Activated naive CD4-positive, alpha-beta T cell treated with anti-CD3 and anti-CD28 coated beads, Interleukin-2, amount 50 U/mL, for 24 hours (primary cell): ENCODE results near the gene TRIM3.

ENCODE experiments used
- H3K27ac Mint-ChIP-seq: one replicate; pipeline ENCODE4 v1.8.0; 2021; ENCODE audit warnings: mild to moderate bottlenecking, mixed read lengths
- H3K27me3 Mint-ChIP-seq: one replicate; pipeline ENCODE4 v1.8.0; 2021; ENCODE audit warnings: mixed read lengths
- H3K36me3 Mint-ChIP-seq: one replicate; pipeline ENCODE4 v1.8.0; 2021; ENCODE audit warnings: mixed read lengths
- H3K4me1 Mint-ChIP-seq: one replicate; pipeline ENCODE4 v1.8.0; 2021; ENCODE audit warnings: mixed read lengths
- H3K4me3 Mint-ChIP-seq: one replicate; pipeline ENCODE4 v1.8.0; 2021; ENCODE audit warnings: mild to moderate bottlenecking, mixed read lengths
- H3K9me3 Mint-ChIP-seq: one replicate; pipeline ENCODE4 v1.8.0; 2021; ENCODE audit warnings: mixed read lengths

The TRIM3 gene

GRCh38 chr11:6458352-6459098 lies 15.2 kb downstream of the TRIM3 start:
- Mint-ChIP-seq H3K9me3 (no peaks in the 10 kb centered on the region), H3K36me3 (peaks cover 5% of the 10 kb centered on the region), H3K27me3 (no peaks in the 10 kb centered on the region), H3K27ac (no peak overlapping the region), H3K4me1 (no peaks in the 10 kb centered on the region), H3K4me3 (no peak overlapping the region)

GRCh38 chr11:6457581-6458320 lies 16.0 kb downstream of the TRIM3 start:
- no peaks in the 10 kb centered on the region for H3K9me3 Mint-ChIP-seq
- no peaks in the 10 kb centered on the region for H3K4me1 Mint-ChIP-seq
- H3K4me3 Mint-ChIP-seq: no peak overlapping the region
- H3K27ac Mint-ChIP-seq: no peak overlapping the region
- peaks cover 3% of the 10 kb centered on the region for H3K36me3 Mint-ChIP-seq
- H3K27me3 Mint-ChIP-seq: no peaks in the 10 kb centered on the region

GRCh38 chr11:6456361-6457073 lies 17.2 kb downstream of the TRIM3 start:
- H3K27me3 Mint-ChIP-seq: no peaks in the 10 kb centered on the region
- no peaks in the 10 kb centered on the region for H3K4me1 Mint-ChIP-seq
- H3K4me3 Mint-ChIP-seq: no peak overlapping the region
- no peak overlapping the region for H3K27ac Mint-ChIP-seq
- H3K36me3 Mint-ChIP-seq: peaks cover 3% of the 10 kb centered on the region
- no peaks in the 10 kb centered on the region for H3K9me3 Mint-ChIP-seq

- Mint-ChIP-seq H3K4me1 (no peaks in the 10 kb centered on the region), H3K9me3 (no peaks in the 10 kb centered on the region), H3K27ac (no peak overlapping the region)
These were observed 18.7 kb downstream of the TRIM3 start for GRCh38 chr11:6455070-6455469.

GRCh38 chr11:6453152-6453551 lies 20.6 kb downstream of the TRIM3 start:
- Mint-ChIP-seq H3K27ac (no peak overlapping the region), H3K9me3 (no peaks in the 10 kb centered on the region), H3K4me3 (no peak overlapping the region), H3K4me1 (no peaks in the 10 kb centered on the region), H3K36me3 (peaks cover 3% of the 10 kb centered on the region), H3K27me3 (no peaks in the 10 kb centered on the region)

More at GRCh38 chr11:6455070-6455469, 18.7 kb downstream of the TRIM3 start:
- peaks cover 3% of the 10 kb centered on the region for H3K36me3 Mint-ChIP-seq
- no peaks in the 10 kb centered on the region for H3K27me3 Mint-ChIP-seq
- H3K4me3 Mint-ChIP-seq: no peak overlapping the region

GRCh38 chr11:6452219-6452618 lies 21.5 kb downstream of the TRIM3 start:
- no peaks in the 10 kb centered on the region for H3K4me1 Mint-ChIP-seq
- no peak overlapping the region for H3K4me3 Mint-ChIP-seq
- no peaks in the 10 kb centered on the region for H3K27me3 Mint-ChIP-seq
- no peak overlapping the region for H3K27ac Mint-ChIP-seq
- peaks cover 3% of the 10 kb centered on the region for H3K36me3 Mint-ChIP-seq
- H3K9me3 Mint-ChIP-seq: no peaks in the 10 kb centered on the region

GRCh38 chr11:6448574-6448973 lies 25.2 kb downstream of the TRIM3 start:
- Mint-ChIP-seq H3K4me3 (no peak overlapping the region), H3K4me1 (no peaks in the 10 kb centered on the region), H3K27ac (no peak overlapping the region), H3K27me3 (no peaks in the 10 kb centered on the region), H3K36me3 (no peaks in the 10 kb centered on the region), H3K9me3 (no peaks in the 10 kb centered on the region)

GRCh38 chr11:6443269-6444003 lies 30.3 kb downstream of the TRIM3 start:
- Mint-ChIP-seq H3K36me3 (no peaks in the 10 kb centered on the region), H3K4me3 (no peak overlapping the region), H3K27me3 (no peaks in the 10 kb centered on the region), H3K4me1 (no peaks in the 10 kb centered on the region), H3K27ac (no peak overlapping the region), H3K9me3 (no peaks in the 10 kb centered on the region)

- no peaks in the 10 kb centered on the region for H3K9me3 Mint-ChIP-seq
- no peaks in the 10 kb centered on the region for H3K4me1 Mint-ChIP-seq
- no peak overlapping the region for H3K4me3 Mint-ChIP-seq
- no peak overlapping the region for H3K27ac Mint-ChIP-seq
- no peaks in the 10 kb centered on the region for H3K36me3 Mint-ChIP-seq
- no peaks in the 10 kb centered on the region for H3K27me3 Mint-ChIP-seq
These were observed 31.3 kb downstream of the TRIM3 start for GRCh38 chr11:6442441-6442840.

GRCh38 chr11:6440906-6441358 lies 32.8 kb downstream of the TRIM3 start, which contains the start of gene HPX:
Gene HPX (minus strand): TSS chr11:6440987. CDS start chr11:6440963, 24 bp downstream.
- Mint-ChIP-seq H3K9me3 (no peaks in the 10 kb centered on the region), H3K27ac (peak within 1 kb of the TSS; percentile 14), H3K4me1 (peaks cover 1% of the 10 kb centered on the region), H3K4me3 (no peak within 1 kb of the TSS), H3K27me3 (no peaks in the 10 kb centered on the region), H3K36me3 (no peaks in the 10 kb centered on the region)

- no peak overlapping the region for H3K4me3 Mint-ChIP-seq
These were observed 34.7 kb downstream of the TRIM3 start for GRCh38 chr11:6438979-6439571.

GRCh38 chr11:6437993-6438392 lies 35.7 kb downstream of the TRIM3 start:
- no peaks in the 10 kb centered on the region for H3K36me3 Mint-ChIP-seq
- no peaks in the 10 kb centered on the region for H3K9me3 Mint-ChIP-seq
- peaks cover 4% of the 10 kb centered on the region for H3K4me1 Mint-ChIP-seq
- no peaks in the 10 kb centered on the region for H3K27me3 Mint-ChIP-seq
- H3K27ac Mint-ChIP-seq: no peak overlapping the region
- H3K4me3 Mint-ChIP-seq: no peak overlapping the region

More at GRCh38 chr11:6438979-6439571, 34.7 kb downstream of the TRIM3 start:
- Mint-ChIP-seq H3K4me1 (peaks cover 4% of the 10 kb centered on the region), H3K27me3 (no peaks in the 10 kb centered on the region), H3K9me3 (no peaks in the 10 kb centered on the region), H3K27ac (no peak overlapping the region), H3K36me3 (no peaks in the 10 kb centered on the region)

- no peak overlapping the region for H3K4me3 Mint-ChIP-seq
- H3K36me3 Mint-ChIP-seq: no peaks in the 10 kb centered on the region
- H3K27me3 Mint-ChIP-seq: no peaks in the 10 kb centered on the region
- peaks cover 4% of the 10 kb centered on the region for H3K4me1 Mint-ChIP-seq
- no peak overlapping the region for H3K27ac Mint-ChIP-seq
- H3K9me3 Mint-ChIP-seq: no peaks in the 10 kb centered on the region
These were observed 36.3 kb downstream of the TRIM3 start for GRCh38 chr11:6437423-6437822.

- H3K36me3 Mint-ChIP-seq: no peaks in the 10 kb centered on the region
- H3K9me3 Mint-ChIP-seq: no peaks in the 10 kb centered on the region
- peaks cover 4% of the 10 kb centered on the region for H3K4me1 Mint-ChIP-seq
- no peak overlapping the region for H3K27ac Mint-ChIP-seq
- H3K27me3 Mint-ChIP-seq: no peaks in the 10 kb centered on the region
- H3K4me3 Mint-ChIP-seq: no peak overlapping the region
These were observed 39.6 kb downstream of the TRIM3 start for GRCh38 chr11:6433998-6434660.
